GM18508 (cell line): ENCODE data around the gene IRF3.

Experiments
- ATAC-seq: cut with Tn5 transposase; IDR thresholded peaks from one replicate; pipeline ENCODE4 v1.9.1; 2021; ENCODE audit warnings: moderate number of reproducible peaks; ENCODE audit not compliant: insufficient read depth, unreplicated experiment

The IRF3 gene

DNA sequence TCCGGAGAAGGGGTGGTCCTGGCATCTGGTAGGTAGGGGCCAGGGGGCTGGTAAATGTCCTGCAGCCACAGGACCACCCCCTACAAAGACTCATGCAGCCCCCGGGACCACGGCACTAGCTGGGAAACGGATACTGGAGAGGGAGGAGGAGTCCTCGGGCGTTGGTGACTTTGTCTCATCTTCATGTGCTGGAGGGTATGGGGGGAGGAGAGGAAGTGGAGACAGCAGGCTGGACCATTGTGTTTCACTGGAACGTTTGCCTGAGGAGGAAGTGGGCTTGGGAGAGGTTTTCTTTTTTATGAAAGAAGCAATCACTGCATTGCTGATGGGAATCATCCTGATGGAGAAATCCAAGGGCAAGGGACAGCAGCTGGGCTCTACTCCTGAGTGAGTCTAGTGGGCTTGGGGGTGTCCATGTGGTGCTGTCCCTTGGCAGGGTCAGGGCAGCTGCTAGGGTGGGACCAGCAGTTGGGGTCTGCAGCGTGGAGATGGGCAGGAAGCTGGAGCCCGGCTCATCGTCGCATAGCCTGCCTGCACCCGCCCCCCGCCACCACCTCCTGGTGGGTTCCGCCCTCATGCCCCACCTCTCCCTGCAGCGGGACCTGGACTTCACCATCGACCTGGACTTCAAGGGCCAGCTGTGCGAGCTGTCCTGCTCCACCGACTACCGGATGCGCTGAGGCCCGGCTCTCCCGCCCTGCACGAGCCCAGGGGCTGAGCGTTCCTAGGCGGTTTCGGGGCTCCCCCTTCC, 22.1 kb upstream of the IRF3 start:
- no peak for ATAC-seq

DNA sequence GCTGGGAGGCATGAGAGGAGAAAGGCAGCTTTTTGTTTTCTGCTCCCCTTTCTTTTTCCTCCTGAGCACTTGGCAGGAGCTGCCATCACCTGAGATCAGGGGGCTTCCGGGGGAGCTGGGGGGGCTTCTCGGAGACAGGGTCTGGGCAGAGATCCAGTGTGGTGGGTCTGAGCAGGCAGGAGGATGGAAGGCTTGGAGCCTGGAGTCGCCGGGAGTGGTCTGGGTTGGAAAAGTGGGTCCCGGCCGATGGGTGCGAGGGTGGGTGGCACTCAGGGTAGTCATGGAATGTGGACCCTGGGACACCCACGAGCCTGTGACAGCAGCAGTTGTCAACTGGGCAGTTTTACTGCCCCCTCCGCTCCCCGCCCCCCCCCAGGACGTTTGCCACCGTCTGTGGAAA, 21.5 kb upstream of the IRF3 start:
- no peak for ATAC-seq

DNA sequence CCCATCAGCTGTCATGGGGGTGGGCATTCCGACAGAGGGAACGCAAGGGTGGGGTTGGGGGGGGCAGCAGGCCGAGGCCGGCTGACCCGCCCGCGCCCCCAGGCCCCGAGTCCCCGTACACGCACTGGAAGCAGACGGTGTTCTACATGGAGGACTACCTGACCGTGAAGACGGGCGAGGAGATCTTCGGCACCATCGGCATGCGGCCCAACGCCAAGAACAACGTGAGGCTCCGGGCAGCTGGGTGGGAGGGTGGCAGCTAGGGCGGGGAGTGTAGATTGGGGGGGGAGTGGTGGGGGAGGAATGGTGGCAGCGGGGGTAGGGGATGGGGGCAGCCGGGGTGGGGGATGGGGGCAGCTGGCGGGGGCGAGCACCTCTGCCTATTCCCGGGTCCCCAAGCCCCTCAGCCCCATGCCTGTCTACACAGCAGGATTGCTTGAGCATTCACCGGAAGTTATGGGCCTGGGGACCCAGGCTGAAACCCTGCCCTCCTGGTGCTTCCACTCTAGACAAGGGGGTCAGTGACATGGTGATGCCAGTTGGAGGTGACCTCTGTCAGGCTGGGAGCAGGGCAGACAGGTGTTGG, 20.9 kb upstream of the IRF3 start:
- ATAC-seq: no peak

- ATAC-seq: no peak
Measured at GRCh38 chr19:49685845-49686332, 20.2 kb upstream of the IRF3 start.

GRCh38 chr19:49684983-49685553, 19.4 kb upstream of the IRF3 start:
- no peak for ATAC-seq

- ATAC-seq: no peak
Measured at GRCh38 chr19:49684251-49684982, 18.8 kb upstream of the IRF3 start.

- no peak for ATAC-seq
Measured at GRCh38 chr19:49683814-49684250, 18.2 kb upstream of the IRF3 start.

DNA sequence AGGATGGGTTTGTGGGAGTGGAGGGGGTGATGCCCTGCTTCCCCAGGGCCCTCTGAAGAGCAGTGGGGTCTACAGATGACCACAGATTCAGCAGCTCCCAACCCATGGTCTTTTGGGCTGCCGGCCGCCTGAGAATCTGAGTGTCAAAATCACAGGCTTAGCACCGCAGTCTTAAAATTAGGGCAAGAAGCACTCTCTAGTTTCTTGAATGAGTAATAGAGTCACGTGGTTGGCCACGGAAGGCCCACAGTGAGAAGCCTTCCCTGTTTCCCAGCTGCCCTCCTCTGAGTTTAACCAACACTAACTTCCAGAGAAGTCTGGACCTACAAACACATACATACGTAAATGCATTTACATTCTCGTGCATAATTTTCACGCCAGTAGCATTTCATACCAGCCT, 16.6 kb upstream of the IRF3 start:
- no peak for ATAC-seq

GRCh38 chr19:49681830-49682229, 16.2 kb upstream of the IRF3 start:
- no peak for ATAC-seq

DNA sequence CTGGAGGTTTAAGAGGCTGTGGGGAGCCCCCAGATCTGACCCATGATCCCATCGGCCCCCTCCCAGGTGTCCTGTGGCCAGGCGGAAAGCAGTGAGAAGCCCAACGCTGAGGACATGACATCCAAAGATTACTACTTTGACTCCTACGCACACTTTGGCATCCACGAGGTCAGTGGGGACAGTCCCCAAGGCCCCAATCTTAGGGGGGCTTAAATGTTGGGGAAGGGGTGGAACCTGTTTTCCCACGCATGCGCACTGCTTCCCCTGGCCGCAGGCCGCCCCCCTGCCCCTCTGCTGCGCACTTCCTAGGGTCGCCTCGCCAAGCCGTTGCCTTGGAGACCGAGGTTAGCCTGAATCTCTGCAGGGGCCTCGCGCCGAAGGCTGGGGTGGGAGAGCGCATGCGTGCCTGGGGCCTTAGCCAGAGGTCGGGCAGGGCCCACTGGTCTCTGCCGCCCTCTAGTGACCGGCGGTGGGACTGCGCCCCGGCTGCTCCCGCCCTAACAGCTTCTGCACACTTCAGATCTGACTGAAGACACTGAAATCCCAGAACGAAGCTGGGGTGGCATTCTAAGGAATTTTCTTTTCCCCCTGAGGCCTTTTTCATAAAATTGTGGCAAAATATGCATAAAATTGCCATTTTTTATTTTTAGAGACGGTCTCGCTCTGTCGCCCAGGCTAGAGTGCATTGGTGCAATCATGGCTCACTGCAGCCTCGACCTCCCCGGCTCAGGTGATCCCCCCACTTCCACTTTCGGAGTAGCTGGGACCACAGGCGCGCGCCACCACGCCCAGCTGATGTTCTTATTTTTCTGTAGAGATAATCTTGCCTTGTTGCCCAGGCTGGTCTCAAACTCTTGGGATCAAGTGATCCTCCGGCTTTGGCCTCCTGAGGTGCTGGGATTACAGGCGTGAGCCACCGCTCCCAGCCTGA, 15.0 kb upstream of the IRF3 start:
- ATAC-seq: no peak

- ATAC-seq: no peak
Measured at GRCh38 chr19:49679771-49680413, 14.2 kb upstream of the IRF3 start.

DNA sequence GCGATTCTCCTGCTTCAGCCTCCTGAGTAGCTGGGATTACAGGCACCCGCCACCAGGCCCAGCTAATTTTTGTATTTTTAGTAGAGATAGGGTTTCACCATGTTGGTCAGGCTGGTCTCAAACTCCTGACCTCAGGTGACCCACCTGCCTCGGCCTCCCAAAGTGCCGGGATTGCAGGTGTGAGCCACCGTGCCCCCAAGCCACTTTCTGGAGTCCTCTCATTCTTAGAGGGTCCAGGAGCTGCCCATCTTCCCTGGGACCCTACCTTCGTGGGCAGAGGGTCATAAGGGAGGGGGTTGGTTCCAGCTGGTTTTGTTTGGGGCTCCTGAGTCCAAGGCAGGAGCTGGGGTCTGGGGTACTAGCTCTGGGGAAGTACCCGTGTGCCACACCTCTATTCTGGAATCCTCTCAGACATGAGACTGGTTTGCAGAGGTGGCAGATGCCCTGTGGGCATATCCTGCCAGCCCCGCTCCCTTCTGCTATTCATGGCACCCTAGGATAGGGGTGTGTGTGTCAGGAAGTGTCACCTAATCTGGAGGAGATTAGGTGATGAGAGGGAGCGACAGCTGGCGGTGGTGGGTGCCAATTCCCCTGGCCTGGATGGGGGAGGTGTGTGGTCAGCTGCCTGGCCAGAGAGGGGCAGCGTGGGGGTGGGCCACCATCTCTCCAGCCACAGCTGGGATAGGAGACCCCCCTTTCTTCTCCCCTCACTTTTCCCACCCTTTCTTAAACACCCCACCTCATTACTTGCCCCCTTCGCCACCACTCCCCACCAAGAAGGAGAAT, 13.5 kb upstream of the IRF3 start:
- no peak for ATAC-seq

GRCh38 chr19:49677901-49678674, 12.4 kb upstream of the IRF3 start:
- ATAC-seq: no peak

DNA sequence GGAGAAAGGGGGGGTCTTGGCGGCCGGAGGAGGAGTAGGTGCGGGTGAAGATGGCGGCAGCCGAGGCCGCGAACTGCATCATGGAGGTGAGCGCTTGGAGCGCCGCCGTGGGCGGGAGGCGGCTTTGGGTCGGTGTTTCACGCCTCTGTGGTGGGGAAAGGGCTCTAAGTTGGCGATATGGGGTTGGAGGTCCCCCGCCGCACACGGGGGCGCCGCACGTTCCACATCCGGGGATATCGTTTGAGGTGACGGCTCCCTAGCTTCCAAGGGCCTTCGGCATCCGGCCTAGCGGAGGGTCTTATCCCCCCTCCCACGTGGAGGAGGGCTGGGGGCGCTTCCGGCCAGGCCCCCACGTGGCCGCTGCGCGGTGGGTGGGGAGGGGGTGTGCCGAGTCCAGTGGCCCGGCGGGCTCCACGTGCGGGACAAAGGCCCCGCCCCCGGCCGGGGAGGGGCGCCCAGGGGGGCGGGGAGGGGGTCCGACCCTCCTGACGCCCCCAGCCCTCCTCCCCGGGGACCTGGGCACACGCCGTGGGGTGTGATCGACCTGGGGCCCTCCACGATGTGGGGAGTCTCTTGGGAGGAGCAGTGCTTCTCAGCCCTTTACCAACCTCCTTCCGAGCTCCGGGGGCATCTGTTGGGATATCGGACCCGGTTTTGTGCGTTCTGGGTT, 11.7 kb upstream of the IRF3 start, which contains the start of gene PRMT1:
Gene PRMT1, plus strand, starts transcription at position 41 of the 670 bp plus-strand sequence. Its CDS starts 10 bp downstream, at position 51.
- ATAC-seq: no peak

- peak; percentile 38 for ATAC-seq
Measured at GRCh38 chr19:49676784-49677230, 11.2 kb upstream of the IRF3 start.

GRCh38 chr19:49676136-49676783, 10.6 kb upstream of the IRF3 start:
- peak; percentile 36 for ATAC-seq
